Measurements from ENCODE around the gene CNP. TPM values are rescaled to one million over a fixed set of nuclear protein-coding genes. Genes with fewer than 3 reads are reported as not detected.

CNP gene
- total and polyA plus RNA-seq, 2 of the 8 experiments (the other 6 are each of a cell fraction or from before 2014, with no cell fraction given): 21.9 to 60.6 TPM

- no peak overlapping the region for H2BK12ac ChIP-seq (ENCODE audit: low read depth, low read length)
- DNase-seq (ENCODE audit: low read depth in 1 of 2, low spot score in 2 of 2): no peak
- no peak overlapping the region for H3K18ac ChIP-seq (ENCODE audit: extremely low read depth, low read length)
- H4K20me1 ChIP-seq (replicated peaks in 1 of 2; ENCODE audit: control insufficient read depth in 1 of 2, insufficient read depth in 2 of 2, low read length in 2 of 2): peaks cover 2 to 17% of the 10 kb centered on the region in 2 experiments
- no peak overlapping the region for H4K91ac ChIP-seq (replicated peaks; ENCODE audit: insufficient read length, low read length)
- TF ChIP-seq POLR2A (IDR thresholded peaks at IDR 0.05; ENCODE audit: control extremely low read depth in 1 of 2, low read depth in 2 of 2, low read length in 2 of 2) (0 out of 3 replicates have a peak, but pooled peaks of 1 of the 2 experiments have one; percentile 7), SIRT6 (IDR thresholded peaks at IDR 0.05; ENCODE audit: low read length) (no peak)
- no peak overlapping the region for H3K9ac ChIP-seq (replicated peaks in 1 of 4; ENCODE audit: extremely low read depth in 1 of 4, low read depth in 3 of 4, low read length in 3 of 4)
- no peak overlapping the region for H2BK15ac ChIP-seq (ENCODE audit: low read length)
- H2AFZ ChIP-seq (ENCODE audit: low read length): no peak overlapping the region
- H3K4me1 ChIP-seq (replicated peaks in 1 of 4; ENCODE audit: control insufficient read depth in 3 of 4, insufficient read depth in 4 of 4, low read length in 3 of 4): no peaks in the 10 kb centered on the region
- H3K56ac ChIP-seq (replicated peaks; ENCODE audit: insufficient read length, low read depth, low read length): no peak overlapping the region
- H3K4me3 ChIP-seq (ENCODE audit: extremely low read depth in 1 of 4, insufficient read depth in 2 of 4, low read depth in 3 of 4, low read length in 4 of 4): no peak overlapping the region
- WGBS, 2 experiments (ENCODE audit: extremely low coverage in 1 of 2, insufficient coverage in 1 of 2, insufficient read length in 1 of 2, insufficient replicate concordance in 2 of 2, low coverage in 1 of 2, low lambda C conversion rate in 2 of 2, missing lambda C conversion rate in 1 of 2): 85% methylated on average over 13 of the region's 19 CpGs; no CpG with 5 or more reads in 1 of the 2 experiments
- H4K5ac ChIP-seq (ENCODE audit: insufficient read length, low read depth, low read length): no peak overlapping the region
- H2AK5ac ChIP-seq (ENCODE audit: low read depth, low read length): no peak overlapping the region
- no peak for FAIRE-seq
- H2BK5ac ChIP-seq (ENCODE audit: low read depth, low read length): no peak overlapping the region
- ChIA-PET CTCF (ENCODE audit: partially characterized antibody) (interaction anchor here (6.5 kb wide), 1 partner anchor 10 kb away, joined by 60 read pairs; the partner anchor contains the start of gene CNP), POLR2A (ENCODE audit: partially characterized antibody) (interaction anchor here (0.7 to 1.9 kb wide), 5 partner anchors 11 to 34 kb away, joined by 3 to 6 read pairs (median 4); no protein-coding TSS in a partner anchor)
- no peak overlapping the region for H2BK120ac ChIP-seq (replicated peaks; ENCODE audit: low read depth, low read length)
- no peak overlapping the region for H3K4me2 ChIP-seq (ENCODE audit: insufficient read depth in 1 of 2, low read depth in 2 of 2, low read length in 2 of 2)
- peaks cover 32 to 63% (median 61%) of the 10 kb centered on the region in 4 experiments for H3K36me3 ChIP-seq (ENCODE audit: control insufficient read depth in 2 of 4, insufficient read depth in 4 of 4, low read length in 3 of 4)
- peaks cover 3% of the 10 kb centered on the region; the same call in 1 of the 2 replicates for H3K79me1 ChIP-seq (ENCODE audit: low read depth, low read length)
- H3K23ac ChIP-seq (ENCODE audit: insufficient read length): no peak overlapping the region
- H3K4ac ChIP-seq (replicated peaks; ENCODE audit: insufficient read length, low read depth, low read length): no peak overlapping the region
- no peaks in the 10 kb centered on the region; the same call in 1 of the 2 replicates for H3K23me2 ChIP-seq (ENCODE audit: low read depth, low read length)
- H2BK20ac ChIP-seq (ENCODE audit: low read length): no peak overlapping the region
- H4K8ac ChIP-seq (ENCODE audit: extremely low read depth, insufficient read depth, low read length): 0 out of 2 replicates have a peak overlapping the region, but pooled peaks have one; percentile 14
- no peaks in the 10 kb centered on the region for H3K9me3 ChIP-seq (ENCODE audit: insufficient read depth in 2 of 2, low read depth in 1 of 2, low read length in 1 of 2)
- H3K14ac ChIP-seq (ENCODE audit: insufficient read length): no peak overlapping the region
- H3K79me2 ChIP-seq (ENCODE audit: control insufficient read depth in 1 of 2, insufficient read depth in 2 of 2, low read length in 2 of 2): no peaks in the 10 kb centered on the region
- H3K27ac ChIP-seq (ENCODE audit: low read depth, low read length): no peak overlapping the region
- no peaks in the 10 kb centered on the region for H3K27me3 ChIP-seq (replicated peaks in 1 of 4; ENCODE audit: control insufficient read depth in 3 of 4, extremely low read depth in 1 of 4, insufficient read depth in 3 of 4, low read length in 3 of 4)
These were observed 6.8 kb downstream of the CNP start for GRCh38 chr17:41973408-41973811.

All from H1 (cell line).